ENCODE data around the gene ITIH5.

DNA sequence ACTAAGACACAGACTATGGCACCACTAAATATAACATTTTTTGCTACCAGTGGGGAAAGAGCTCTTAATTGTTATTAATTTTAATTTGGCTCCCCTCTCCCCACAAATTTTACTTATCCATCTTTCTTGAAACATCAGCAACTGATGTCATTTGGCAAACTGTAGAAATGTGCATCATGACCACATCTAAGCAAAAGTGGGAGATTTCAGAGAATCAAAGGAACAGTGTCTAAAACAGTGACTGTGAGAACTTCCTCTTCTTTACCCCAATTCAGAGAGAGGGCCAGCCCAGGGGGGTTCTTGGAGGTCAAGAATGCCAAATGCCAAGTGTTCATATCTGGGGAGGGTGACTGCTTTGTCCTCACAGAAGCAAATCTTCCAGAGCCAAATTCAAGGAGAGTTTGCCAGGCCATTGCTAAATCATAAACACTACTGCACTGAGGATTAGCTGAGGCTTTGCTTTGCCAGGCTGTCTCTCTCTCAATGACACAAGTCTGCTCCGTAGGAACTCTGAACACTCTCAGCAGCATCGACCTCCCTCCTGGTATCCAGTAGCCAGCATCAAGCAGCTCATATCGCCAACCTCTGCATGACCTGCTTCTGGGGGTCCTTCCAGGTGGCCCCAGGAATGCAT is 65.6 kb downstream of the ITIH5 start:
- TF ChIP-seq, protein P1, sequence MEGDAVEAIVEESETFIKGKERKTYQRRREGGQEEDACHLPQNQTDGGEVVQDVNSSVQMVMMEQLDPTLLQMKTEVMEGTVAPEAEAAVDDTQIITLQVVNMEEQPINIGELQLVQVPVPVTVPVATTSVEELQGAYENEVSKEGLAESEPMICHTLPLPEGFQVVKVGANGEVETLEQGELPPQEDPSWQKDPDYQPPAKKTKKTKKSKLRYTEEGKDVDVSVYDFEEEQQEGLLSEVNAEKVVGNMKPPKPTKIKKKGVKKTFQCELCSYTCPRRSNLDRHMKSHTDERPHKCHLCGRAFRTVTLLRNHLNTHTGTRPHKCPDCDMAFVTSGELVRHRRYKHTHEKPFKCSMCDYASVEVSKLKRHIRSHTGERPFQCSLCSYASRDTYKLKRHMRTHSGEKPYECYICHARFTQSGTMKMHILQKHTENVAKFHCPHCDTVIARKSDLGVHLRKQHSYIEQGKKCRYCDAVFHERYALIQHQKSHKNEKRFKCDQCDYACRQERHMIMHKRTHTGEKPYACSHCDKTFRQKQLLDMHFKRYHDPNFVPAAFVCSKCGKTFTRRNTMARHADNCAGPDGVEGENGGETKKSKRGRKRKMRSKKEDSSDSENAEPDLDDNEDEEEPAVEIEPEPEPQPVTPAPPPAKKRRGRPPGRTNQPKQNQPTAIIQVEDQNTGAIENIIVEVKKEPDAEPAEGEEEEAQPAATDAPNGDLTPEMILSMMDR (IDR thresholded peaks at IDR 0.05): no peak
- no peak for TF ChIP-seq EZH2 (IDR thresholded peaks at IDR 0.05; ENCODE audit: borderline replicate concordance, insufficient read depth, low read depth, low read length, poor library complexity, severe bottlenecking)
